A549 (cell line): Measurements from ENCODE around the gene GNG10.

Source experiments
- CEBPB ChIP-seq, 2 experiments: fragments of >200 bp in 1 of 2; sonication (Bioruptor Twin) in 1 of 2; formaldehyde crosslinking in 1 of 2; IDR thresholded peaks; 2 replicates each; pipeline ENCODE4 v1.6.1; 2012 to 2016
- CTCF ChIP-seq: fragments of >200 bp; sonication (Bioruptor Twin); formaldehyde crosslinking; IDR thresholded peaks from 3 replicates; pipeline ENCODE4 v1.5.1; 2016
- HDAC2 ChIP-seq: fragments of 200-600 bp; sonication (generic); IDR thresholded peaks from 2 replicates; pipeline ENCODE4 v1.6.1; 2016
- HOXA7 ChIP-seq: fragments of 250-450 bp; sonication (Bioruptor Pico); IDR thresholded peaks from 2 replicates; pipeline ENCODE4 v1.5.0; 2020; ENCODE audit warnings: mild to moderate bottlenecking, moderate library complexity
- RAD21 ChIP-seq, 2 experiments: fragments of >200 bp in 1 of 2; sonication (Bioruptor Twin) in 1 of 2; formaldehyde crosslinking in 1 of 2; IDR thresholded peaks in 1 of 2; conservative IDR thresholded peaks in 1 of 2; 2 replicates in 1 of 2; 3 replicates in 1 of 2; pipeline ENCODE4 v1.6.1; 2012 to 2018; ENCODE audit warnings: inconsistent platforms in 1 of 2
- TF ChIP-seq, protein P1 (sequence below): fragments of 200-600 bp; sonication (generic); IDR thresholded peaks from 2 replicates; pipeline ENCODE4 v1.6.1; 2016; ENCODE audit warnings: antibody characterized with exemption, mild to moderate bottlenecking, moderate library complexity

DNA sequence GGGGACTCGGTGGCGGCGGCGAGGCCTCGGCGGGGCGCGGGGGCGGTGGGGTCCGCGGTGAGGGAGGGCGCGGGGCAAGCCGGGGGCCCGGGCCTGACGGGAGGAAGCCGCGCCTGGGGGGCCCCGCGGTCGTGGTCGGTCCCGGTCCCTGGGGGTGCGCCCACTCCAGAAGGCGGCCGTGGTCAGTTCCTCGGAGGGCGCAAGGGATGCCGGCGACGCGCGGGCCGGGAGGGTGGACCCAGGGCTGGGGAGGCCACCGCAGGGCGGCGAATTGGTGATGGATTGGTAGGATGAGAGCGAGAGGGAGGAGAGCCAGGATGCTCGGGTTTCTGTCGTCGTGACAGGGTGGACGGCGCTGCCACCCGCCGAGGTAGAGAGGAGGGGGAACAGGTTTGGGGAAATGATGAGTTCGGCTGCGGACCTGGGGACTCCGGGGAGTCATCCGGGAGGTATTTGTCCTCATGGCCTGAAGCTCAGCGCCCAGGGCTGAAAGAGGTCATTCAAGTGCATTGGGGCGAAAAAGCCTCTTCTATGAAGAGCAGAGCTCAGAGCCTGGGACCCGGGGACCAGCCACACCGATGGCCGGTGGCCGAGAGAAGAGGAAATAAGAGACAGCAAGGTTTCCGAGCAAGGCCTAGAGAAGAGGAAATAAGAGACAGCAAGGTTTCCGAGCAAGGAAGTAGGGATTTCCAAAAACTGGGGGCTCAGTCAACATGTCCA, 557 bp downstream of the GNG10 start:
- TF ChIP-seq CTCF (no peak), HDAC2 (no peak), RAD21 (conservative IDR thresholded peaks at IDR 0.05 in 1 of 2, IDR thresholded peaks at IDR 0.05 in 1 of 2) (no peak), CEBPB (IDR thresholded peaks at IDR 0.05) (no peak), HOXA7 (CRISPR knock-in tag) (no peak)
- TF ChIP-seq, protein P1, sequence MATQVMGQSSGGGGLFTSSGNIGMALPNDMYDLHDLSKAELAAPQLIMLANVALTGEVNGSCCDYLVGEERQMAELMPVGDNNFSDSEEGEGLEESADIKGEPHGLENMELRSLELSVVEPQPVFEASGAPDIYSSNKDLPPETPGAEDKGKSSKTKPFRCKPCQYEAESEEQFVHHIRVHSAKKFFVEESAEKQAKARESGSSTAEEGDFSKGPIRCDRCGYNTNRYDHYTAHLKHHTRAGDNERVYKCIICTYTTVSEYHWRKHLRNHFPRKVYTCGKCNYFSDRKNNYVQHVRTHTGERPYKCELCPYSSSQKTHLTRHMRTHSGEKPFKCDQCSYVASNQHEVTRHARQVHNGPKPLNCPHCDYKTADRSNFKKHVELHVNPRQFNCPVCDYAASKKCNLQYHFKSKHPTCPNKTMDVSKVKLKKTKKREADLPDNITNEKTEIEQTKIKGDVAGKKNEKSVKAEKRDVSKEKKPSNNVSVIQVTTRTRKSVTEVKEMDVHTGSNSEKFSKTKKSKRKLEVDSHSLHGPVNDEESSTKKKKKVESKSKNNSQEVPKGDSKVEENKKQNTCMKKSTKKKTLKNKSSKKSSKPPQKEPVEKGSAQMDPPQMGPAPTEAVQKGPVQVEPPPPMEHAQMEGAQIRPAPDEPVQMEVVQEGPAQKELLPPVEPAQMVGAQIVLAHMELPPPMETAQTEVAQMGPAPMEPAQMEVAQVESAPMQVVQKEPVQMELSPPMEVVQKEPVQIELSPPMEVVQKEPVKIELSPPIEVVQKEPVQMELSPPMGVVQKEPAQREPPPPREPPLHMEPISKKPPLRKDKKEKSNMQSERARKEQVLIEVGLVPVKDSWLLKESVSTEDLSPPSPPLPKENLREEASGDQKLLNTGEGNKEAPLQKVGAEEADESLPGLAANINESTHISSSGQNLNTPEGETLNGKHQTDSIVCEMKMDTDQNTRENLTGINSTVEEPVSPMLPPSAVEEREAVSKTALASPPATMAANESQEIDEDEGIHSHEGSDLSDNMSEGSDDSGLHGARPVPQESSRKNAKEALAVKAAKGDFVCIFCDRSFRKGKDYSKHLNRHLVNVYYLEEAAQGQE: no peak
